ENCODE data around the gene HSD17B3.

- TF ChIP-seq CTCF (IDR thresholded peaks at IDR 0.05) (no peak), POLR2A (IDR thresholded peaks at IDR 0.05) (no peak)
Observed at GRCh38 chr9:96187151-96187555, 114.8 kb downstream of the HSD17B3 start.

Data from uterus (tissue), 2 donors.